GM04504 (cell line): ENCODE measurements around the gene PLCD1.
"Not testable (repeated sequence)": the region's sequence is repeated elsewhere in the genome, so short reads cannot be mapped to it uniquely, and the experiment has no call there.

Experiments
- DNase-seq: peaks from one replicate; pipeline ENCODE4 v3.0.0-alpha.2; 2012; ENCODE audit warnings: low read depth

Gene PLCD1

GRCh38 chr3:38000242-38000916 lies 29.1 kb downstream of the PLCD1 start:
- no peak for DNase-seq

- DNase-seq, result no peak
These were observed 29.6 kb downstream of the PLCD1 start for GRCh38 chr3:37999836-38000235.

- no peak for DNase-seq
These were observed 31.6 kb downstream of the PLCD1 start for GRCh38 chr3:37997791-37998370.

DNA sequence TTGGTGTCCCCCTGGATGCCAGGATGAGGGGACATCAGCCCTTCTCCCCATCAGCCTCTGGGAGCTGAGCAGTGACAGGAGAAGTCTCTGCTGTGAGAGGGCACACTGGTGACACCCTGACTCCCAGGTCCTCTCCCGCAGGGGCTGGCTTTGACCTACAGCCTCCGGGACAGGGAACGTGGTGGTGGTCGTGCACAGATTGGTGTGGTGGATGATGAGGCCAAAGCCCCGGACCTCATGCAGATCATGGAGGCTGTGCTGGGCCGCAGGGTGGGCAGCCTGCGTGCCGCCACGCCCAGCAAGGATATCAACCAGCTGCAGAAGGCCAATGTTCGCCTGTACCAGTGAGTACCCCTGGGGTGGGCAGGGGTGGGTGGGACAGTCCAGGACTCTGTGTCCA lies 32.1 kb downstream of the PLCD1 start:
- DNase-seq, result no peak

DNA sequence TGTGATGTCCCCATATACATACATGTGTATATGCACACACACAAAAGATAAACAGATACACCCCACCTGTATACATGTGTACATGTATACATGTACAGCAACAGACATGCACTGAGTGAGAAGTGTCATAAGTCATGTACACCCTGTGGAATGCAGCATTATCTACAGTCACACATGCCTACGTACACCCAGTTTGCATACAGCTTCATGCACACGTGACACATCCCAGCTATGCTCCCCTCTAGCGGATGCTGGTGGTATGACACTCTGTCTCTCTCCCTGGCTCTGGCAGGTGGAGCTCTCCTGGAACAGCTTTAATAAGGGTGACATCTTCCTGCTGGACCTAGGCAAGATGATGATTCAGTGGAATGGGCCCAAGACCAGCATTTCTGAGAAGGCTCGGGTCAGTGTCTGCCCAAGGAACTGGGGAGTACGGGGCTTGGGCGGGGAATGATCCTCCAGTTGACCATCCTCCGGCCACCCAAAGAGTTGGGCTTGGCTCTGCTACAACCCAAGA lies 32.6 kb downstream of the PLCD1 start:
- peak; percentile 32 for DNase-seq

GRCh38 chr3:37995652-37996641 lies 33.5 kb downstream of the PLCD1 start:
- DNase-seq, result no peak

DNA sequence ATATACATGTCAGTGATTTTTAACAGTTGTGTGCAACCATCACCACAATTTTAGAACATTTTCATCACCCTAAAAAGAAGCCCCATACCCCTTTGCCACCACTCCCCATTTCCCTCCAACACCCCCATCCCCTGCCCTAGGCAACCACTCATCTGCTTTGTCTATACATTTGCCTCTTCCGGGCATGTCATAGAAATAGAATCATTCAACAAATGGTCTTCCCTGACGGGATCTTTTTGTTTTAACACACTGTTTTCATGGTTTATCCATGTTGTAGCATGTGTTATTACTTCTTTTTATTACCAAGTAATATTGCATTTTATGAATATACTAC lies 34.8 kb downstream of the PLCD1 start:
- DNase-seq, result no peak

DNA sequence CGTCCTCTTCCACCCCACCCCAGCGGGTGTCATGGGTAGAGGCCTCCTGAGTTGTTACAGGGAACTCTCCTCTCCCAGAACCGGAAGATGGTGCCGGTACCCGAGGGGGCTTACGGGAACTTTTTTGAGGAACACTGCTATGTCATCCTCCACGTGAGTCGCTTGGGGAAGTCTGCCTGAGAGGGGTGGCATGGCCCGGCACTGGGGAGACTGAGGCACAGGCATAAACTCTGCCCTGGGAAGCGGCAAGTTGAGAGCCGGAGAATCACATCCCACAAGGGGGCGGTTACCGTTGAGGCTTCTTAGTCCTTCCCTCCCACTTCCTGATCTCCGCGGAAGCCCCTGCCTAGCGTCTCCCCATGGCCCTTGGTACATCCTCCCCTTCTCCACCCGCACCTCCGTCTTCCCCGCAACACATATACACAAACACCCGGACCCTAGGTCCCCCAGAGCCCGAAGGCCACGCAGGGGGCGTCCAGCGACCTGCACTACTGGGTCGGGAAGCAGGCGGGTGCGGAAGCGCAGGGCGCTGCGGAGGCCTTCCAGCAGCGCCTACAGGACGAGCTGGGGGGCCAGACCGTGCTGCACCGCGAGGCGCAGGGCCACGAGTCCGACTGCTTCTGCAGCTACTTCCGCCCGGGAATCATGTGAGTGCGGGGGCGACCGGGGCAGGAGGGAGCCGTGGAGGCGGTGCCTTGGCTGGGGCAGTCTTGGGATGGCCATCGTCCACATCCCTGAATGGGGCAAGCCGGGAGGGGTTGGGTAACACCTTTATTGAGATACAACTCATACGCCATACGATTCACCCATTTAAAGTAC lies 35.4 kb downstream of the PLCD1 start:
- DNase-seq, result peak; percentile 50

- DNase-seq, result no peak
These were observed 36.0 kb downstream of the PLCD1 start for GRCh38 chr3:37993460-37993819.

- DNase-seq, result no peak
These were observed 36.4 kb downstream of the PLCD1 start for GRCh38 chr3:37993067-37993455.

GRCh38 chr3:37992271-37993066 lies 37.0 kb downstream of the PLCD1 start:
- no peak for DNase-seq

GRCh38 chr3:37991823-37992222 lies 37.6 kb downstream of the PLCD1 start:
- no peak for DNase-seq

- DNase-seq, result no peak
These were observed 38.3 kb downstream of the PLCD1 start for GRCh38 chr3:37991109-37991508.

- DNase-seq, result no peak
These were observed 38.9 kb downstream of the PLCD1 start, which contains the start of gene VILL for GRCh38 chr3:37990527-37990926. VILL (plus strand) TSS chr3:37990786; CDS start chr3:37993673, 2,887 bp downstream.

- no peak for DNase-seq
These were observed 39.5 kb downstream of the PLCD1 start for GRCh38 chr3:37989821-37990480.

- no peak for DNase-seq
These were observed 40.4 kb downstream of the PLCD1 start for GRCh38 chr3:37988931-37989525.

GRCh38 chr3:37988376-37988775 lies 41.1 kb downstream of the PLCD1 start:
- DNase-seq, result not testable (repeated sequence)

GRCh38 chr3:37987751-37988179 lies 41.7 kb downstream of the PLCD1 start:
- DNase-seq, result no peak

DNA sequence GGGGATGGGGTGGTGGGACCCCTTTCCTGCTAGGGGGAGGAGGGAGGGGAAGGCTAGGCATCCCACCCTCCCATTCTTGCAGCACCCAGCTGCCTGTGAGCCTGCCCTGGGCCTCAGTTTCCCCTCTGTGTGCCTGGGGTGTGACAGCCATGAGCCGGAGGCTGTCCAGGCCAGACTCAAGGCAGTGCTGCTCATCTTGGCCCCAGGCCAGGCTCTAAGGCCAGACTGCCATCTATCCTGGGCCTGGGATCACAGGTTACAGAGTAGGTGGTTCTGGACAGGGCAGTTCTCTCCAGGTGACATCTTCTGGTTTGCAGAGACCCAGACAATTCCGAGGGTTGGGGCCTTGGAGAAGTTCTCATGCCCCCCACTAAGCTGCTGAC lies 42.1 kb downstream of the PLCD1 start:
- no peak for DNase-seq
